NCI-H128 (cell line): ENCODE measurements around the gene IGLL5.

Experiments used
- DNase-seq: peaks from one replicate; lab custom pipeline; 2025; ENCODE audit not compliant: unreplicated experiment; lab: John Stamatoyannopoulos, UW

Gene IGLL5

GRCh38 chr22:22937894-22938480 is 50.4 kb downstream of the IGLL5 start:
- no peak for DNase-seq

- no peak for DNase-seq
These were observed 51.3 kb downstream of the IGLL5 start for GRCh38 chr22:22938672-22939587.

- no peak for DNase-seq
These were observed 52.2 kb downstream of the IGLL5 start for GRCh38 chr22:22939588-22940368.

- no peak for DNase-seq
These were observed 53.5 kb downstream of the IGLL5 start for GRCh38 chr22:22940961-22941605.

GRCh38 chr22:22941831-22942510 is 54.4 kb downstream of the IGLL5 start:
- no peak for DNase-seq

DNA sequence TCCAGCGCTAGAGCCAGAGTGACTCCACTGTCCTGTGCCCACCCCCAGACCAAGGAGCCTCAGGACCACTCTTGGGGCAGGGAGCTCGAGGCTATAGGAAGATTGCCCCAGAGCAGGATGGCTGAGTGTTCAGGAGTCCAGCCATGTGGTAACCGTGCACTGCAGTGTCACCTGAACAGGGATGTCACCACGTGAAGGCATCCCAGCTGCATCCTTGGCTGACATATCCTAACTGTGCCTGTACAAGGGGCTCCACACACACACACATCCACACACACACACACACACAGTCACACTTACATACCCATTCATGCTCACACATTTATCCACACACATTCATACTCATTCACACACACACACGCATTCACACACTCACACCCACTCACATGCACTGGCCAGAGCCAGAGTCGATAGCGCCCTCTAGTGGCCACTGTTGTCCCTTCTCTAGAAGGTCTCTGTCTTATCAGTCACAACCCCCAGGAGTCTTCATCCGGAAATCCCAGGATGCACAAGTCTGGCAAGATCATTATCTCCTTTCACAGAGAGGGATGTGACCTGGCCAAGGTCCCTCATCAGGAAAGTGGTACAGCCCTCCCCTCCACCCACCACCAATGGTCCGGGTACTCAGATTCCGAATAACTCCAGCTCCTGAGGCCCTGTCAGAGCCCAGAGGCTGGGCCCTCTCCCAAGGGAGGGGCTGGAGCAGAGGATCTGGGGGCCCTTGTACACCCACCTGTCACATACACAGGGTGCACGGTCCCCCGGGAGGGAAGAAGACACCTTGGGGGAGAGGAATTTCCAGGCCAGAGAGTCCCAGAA is 55.1 kb downstream of the IGLL5 start:
- DNase-seq, result peak; percentile 7

GRCh38 chr22:22943521-22944267 is 56.1 kb downstream of the IGLL5 start:
- DNase-seq, result no peak

- no peak for DNase-seq
These were observed 56.8 kb downstream of the IGLL5 start for GRCh38 chr22:22944268-22944985.

- no peak for DNase-seq
These were observed 57.6 kb downstream of the IGLL5 start for GRCh38 chr22:22945195-22945594.
